Upper lobe of right lung (tissue), 1 donor: Measurements from ENCODE around the gene ERMP1. TPM values are rescaled to one million over a fixed set of nuclear protein-coding genes. Genes with fewer than 3 reads are reported as not detected.

Experiments used
- ATAC-seq: fragments of 200-7000 bp; cut with Tn5 transposase; one replicate; pipeline ENCODE4 v1.9.1; 2020; ENCODE audit warnings: mild to moderate bottlenecking, moderate library complexity
- DNase-seq: peaks from one replicate; pipeline ENCODE4 v3.0.0-alpha.2; 2020
- H3K27ac ChIP-seq: fragments of 200-600 bp; one replicate; pipeline ENCODE4 v1.8.0; 2022
- H3K27me3 ChIP-seq: fragments of 200-600 bp; one replicate; pipeline ENCODE4 v1.8.0; 2022; ENCODE audit warnings: mild to moderate bottlenecking
- H3K36me3 ChIP-seq: fragments of 200-600 bp; one replicate; pipeline ENCODE4 v1.8.0; 2022
- H3K4me1 ChIP-seq: fragments of 200-600 bp; one replicate; pipeline ENCODE4 v1.8.0; 2022
- H3K4me3 ChIP-seq: fragments of 200-600 bp; one replicate; pipeline ENCODE4 v1.8.0; 2022; ENCODE audit warnings: mild to moderate bottlenecking
- H3K9me3 ChIP-seq: fragments of 200-600 bp; one replicate; pipeline ENCODE4 v1.8.0; 2022
- intact Hi-C: fragments of 100-400 bp; cut with DNase I; formaldehyde crosslinking; loops from one replicate; pipeline ENCODE4 v1.11.0; 2022
- total RNA-seq: library from RNA; stranded (reverse); fragmentation: NEBNext Ultra II Directional; extraction: Animal tissue kit (Norgen Biotek cat#: 25700); gene quantifications from one replicate; pipeline ENCODE4 v1.2.1, GENCODE V29; 2021
- TF ChIP-seq, protein P1 (sequence below): fragments of 200-600 bp; IDR thresholded peaks from one replicate; pipeline ENCODE4 v1.8.0; 2022; ENCODE audit warnings: antibody characterized with exemption
- donor health status: DM: no; HTN: yes; CAD: no; lungs with severe emphysema.

Gene ERMP1
- total RNA-seq, 1 donor from 2014 or later, result 34.8 TPM

GRCh38 chr9:5869315-5870019 lies 36.5 kb upstream of the ERMP1 start:
- no peak overlapping the region for H3K27ac ChIP-seq
- DNase-seq, result no peak
- H3K4me1 ChIP-seq, result no peaks in the 10 kb centered on the region
- no peaks in the 10 kb centered on the region for H3K36me3 ChIP-seq
- TF ChIP-seq, protein P1, sequence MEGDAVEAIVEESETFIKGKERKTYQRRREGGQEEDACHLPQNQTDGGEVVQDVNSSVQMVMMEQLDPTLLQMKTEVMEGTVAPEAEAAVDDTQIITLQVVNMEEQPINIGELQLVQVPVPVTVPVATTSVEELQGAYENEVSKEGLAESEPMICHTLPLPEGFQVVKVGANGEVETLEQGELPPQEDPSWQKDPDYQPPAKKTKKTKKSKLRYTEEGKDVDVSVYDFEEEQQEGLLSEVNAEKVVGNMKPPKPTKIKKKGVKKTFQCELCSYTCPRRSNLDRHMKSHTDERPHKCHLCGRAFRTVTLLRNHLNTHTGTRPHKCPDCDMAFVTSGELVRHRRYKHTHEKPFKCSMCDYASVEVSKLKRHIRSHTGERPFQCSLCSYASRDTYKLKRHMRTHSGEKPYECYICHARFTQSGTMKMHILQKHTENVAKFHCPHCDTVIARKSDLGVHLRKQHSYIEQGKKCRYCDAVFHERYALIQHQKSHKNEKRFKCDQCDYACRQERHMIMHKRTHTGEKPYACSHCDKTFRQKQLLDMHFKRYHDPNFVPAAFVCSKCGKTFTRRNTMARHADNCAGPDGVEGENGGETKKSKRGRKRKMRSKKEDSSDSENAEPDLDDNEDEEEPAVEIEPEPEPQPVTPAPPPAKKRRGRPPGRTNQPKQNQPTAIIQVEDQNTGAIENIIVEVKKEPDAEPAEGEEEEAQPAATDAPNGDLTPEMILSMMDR, result peak; percentile 17
- H3K27me3 ChIP-seq, result no peaks in the 10 kb centered on the region
- no peaks in the 10 kb centered on the region for H3K9me3 ChIP-seq
- intact Hi-C loops, result no loop called here
- H3K4me3 ChIP-seq, result no peak overlapping the region
- no peak for ATAC-seq

GRCh38 chr9:5868235-5868634 lies 35.3 kb upstream of the ERMP1 start:
- no peak overlapping the region for H3K27ac ChIP-seq
- H3K9me3 ChIP-seq, result no peaks in the 10 kb centered on the region
- intact Hi-C loops, result no loop called here
- TF ChIP-seq, protein P1, result no peak
- H3K36me3 ChIP-seq, result no peaks in the 10 kb centered on the region
- H3K27me3 ChIP-seq, result no peaks in the 10 kb centered on the region
- H3K4me1 ChIP-seq, result no peaks in the 10 kb centered on the region
- H3K4me3 ChIP-seq, result no peak overlapping the region
- no peak for DNase-seq
- ATAC-seq, result no peak

GRCh38 chr9:5866685-5867084 lies 33.8 kb upstream of the ERMP1 start:
- no peak for ATAC-seq
- no peak for DNase-seq
- intact Hi-C loops, result no loop called here
- Histone ChIP-seq H3K4me3 (no peak overlapping the region), H3K36me3 (no peaks in the 10 kb centered on the region), H3K9me3 (no peaks in the 10 kb centered on the region), H3K4me1 (no peaks in the 10 kb centered on the region), H3K27ac (no peak overlapping the region), H3K27me3 (no peaks in the 10 kb centered on the region)
- TF ChIP-seq, protein P1, result no peak

DNA sequence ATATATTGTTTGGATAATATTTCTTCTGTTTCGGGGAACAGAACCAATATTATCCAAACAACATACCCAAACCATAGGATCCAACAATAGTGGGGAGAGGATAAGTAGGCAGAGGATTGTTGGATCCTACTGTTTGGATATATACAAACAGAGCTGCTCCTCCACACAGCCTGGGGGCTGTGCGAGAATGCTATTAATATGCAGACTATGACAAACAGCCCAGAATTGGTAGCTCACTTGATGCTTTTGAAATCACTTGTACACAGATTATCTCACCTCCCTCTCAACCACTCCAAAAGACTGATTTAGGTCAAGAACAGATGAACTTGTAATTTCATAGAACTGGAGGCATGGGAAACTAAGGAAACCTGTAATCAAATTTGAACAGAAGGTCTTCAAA lies 33.4 kb upstream of the ERMP1 start:
- TF ChIP-seq, protein P1, result no peak
- H3K4me1 ChIP-seq, result no peaks in the 10 kb centered on the region
- no peaks in the 10 kb centered on the region for H3K36me3 ChIP-seq
- H3K27ac ChIP-seq, result no peak overlapping the region
- H3K4me3 ChIP-seq, result no peak overlapping the region
- no peaks in the 10 kb centered on the region for H3K9me3 ChIP-seq
- no peaks in the 10 kb centered on the region for H3K27me3 ChIP-seq
- intact Hi-C loops, result no loop called here
- ATAC-seq (no peak), DNase-seq (no peak)

DNA sequence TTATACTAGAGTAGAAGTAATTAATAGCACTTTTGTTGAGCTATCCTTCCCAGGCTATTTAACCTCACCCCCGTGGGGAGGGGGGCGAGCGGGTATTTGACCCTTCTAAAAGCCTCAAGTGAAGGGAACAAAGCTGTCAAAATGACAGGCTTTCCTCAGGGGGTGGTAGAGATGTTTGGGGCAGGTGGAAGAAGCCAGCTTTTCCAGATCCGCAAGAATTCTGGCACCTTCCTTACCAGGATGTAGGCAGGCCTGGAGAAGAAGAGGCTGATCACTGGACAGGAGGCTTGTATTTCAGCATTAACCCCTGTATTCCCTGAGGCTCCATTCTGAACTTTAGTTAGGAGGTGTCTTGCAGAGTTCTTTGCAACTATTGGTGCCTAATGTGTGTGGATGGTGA lies 31.5 kb upstream of the ERMP1 start:
- intact Hi-C loops, result no loop called here
- no peaks in the 10 kb centered on the region for H3K9me3 ChIP-seq
- no peak overlapping the region for H3K4me3 ChIP-seq
- no peaks in the 10 kb centered on the region for H3K36me3 ChIP-seq
- H3K27me3 ChIP-seq, result no peaks in the 10 kb centered on the region
- no peak overlapping the region for H3K27ac ChIP-seq
- H3K4me1 ChIP-seq, result no peaks in the 10 kb centered on the region
- TF ChIP-seq, protein P1, result no peak
- DNase-seq, result no peak
- no peak for ATAC-seq
